Renal cortical epithelial cell (primary cell): ENCODE results near the gene DDX41. TPM values are rescaled to one million over a fixed set of nuclear protein-coding genes. Genes with fewer than 3 reads are reported as not detected.
A peak's percentile ranks its signal among the peaks of the same experiment; 100 is the strongest.

Experiments used
- DNase-seq: peaks from one replicate; pipeline ENCODE4 v3.0.0-alpha.2; 2011; ENCODE audit warnings: low read depth
- total RNA-seq: library from RNA; depleted of rRNA; stranded (reverse); fragments of >200 nt; gene quantifications from 2 replicates; pipeline ENCODE4 v1.2.3, GENCODE V29; 2014

Gene DDX41
- total RNA-seq, 1 donor from 2014 or later: 141 TPM

- no peak for DNase-seq
Measured at GRCh38 chr5:177513500-177513899, 3.3 kb downstream of the DDX41 start.

- DNase-seq: no peak
Measured at GRCh38 chr5:177512736-177513380, 3.9 kb downstream of the DDX41 start.

- DNase-seq: no peak
Measured at GRCh38 chr5:177511796-177512675, 4.7 kb downstream of the DDX41 start.

- no peak for DNase-seq
Measured at GRCh38 chr5:177511181-177511580, 5.6 kb downstream of the DDX41 start.

- DNase-seq: no peak
Measured at GRCh38 chr5:177510567-177511053, 6.2 kb downstream of the DDX41 start.

GRCh38 chr5:177509991-177510566, 6.7 kb downstream of the DDX41 start:
- no peak for DNase-seq

- no peak for DNase-seq
Measured at GRCh38 chr5:177509381-177509951, 7.3 kb downstream of the DDX41 start, which contains the start of gene DOK3. Gene DOK3 (minus strand): TSS chr5:177509826. CDS start chr5:177509540, 286 bp downstream.

GRCh38 chr5:177508837-177509236, 7.9 kb downstream of the DDX41 start:
- no peak for DNase-seq

GRCh38 chr5:177508221-177508611, 8.5 kb downstream of the DDX41 start:
- no peak for DNase-seq

GRCh38 chr5:177507596-177508220, 9.1 kb downstream of the DDX41 start:
- no peak for DNase-seq

GRCh38 chr5:177507165-177507564, 9.6 kb downstream of the DDX41 start:
- no peak for DNase-seq

- DNase-seq: no peak
Measured at GRCh38 chr5:177505075-177505474, 11.7 kb downstream of the DDX41 start.

GRCh38 chr5:177504086-177505056, 12.4 kb downstream of the DDX41 start:
- DNase-seq: no peak

- DNase-seq: no peak
Measured at GRCh38 chr5:177503351-177504085, 13.2 kb downstream of the DDX41 start.

- DNase-seq: no peak
Measured at GRCh38 chr5:177502886-177503285, 13.9 kb downstream of the DDX41 start.

- DNase-seq: no peak
Measured at GRCh38 chr5:177501874-177502678, 14.7 kb downstream of the DDX41 start.

GRCh38 chr5:177500685-177501522, 15.9 kb downstream of the DDX41 start:
- peak; percentile 52 for DNase-seq

GRCh38 chr5:177499842-177500241, 16.9 kb downstream of the DDX41 start:
- no peak for DNase-seq
